Adrenal gland (tissue), 12 donors: ENCODE measurements around the gene CALU. TPM values are rescaled to one million over a fixed set of nuclear protein-coding genes. Genes with fewer than 3 reads are reported as not detected.

Experiments
- DNase-seq, 7 donors: peaks; one replicate each; pipeline ENCODE4 v3.0.0-alpha.2; 2019 to 2020
- H3K27ac ChIP-seq, 5 donors: fragments of 200-600 bp; sonication (generic) in 4 of 5; 1 replicate in 3 of 5; 2 replicates in 2 of 5; pipeline versions ENCODE4 v1.5.1 to v1.8.0; 2016 to 2020; ENCODE audit warnings: mild to moderate bottlenecking in 1 of 5
- H3K27me3 ChIP-seq: fragments of 200-600 bp; 2 replicates; pipeline ENCODE4 v1.8.0; 2021
- H3K36me3 ChIP-seq, 2 donors: fragments of 200-600 bp; replicated peaks in 1 of 2; 1 replicate in 1 of 2; 2 replicates in 1 of 2; pipeline versions ENCODE4 v1.5.1 to v1.8.0; 2018 to 2022
- H3K4me1 ChIP-seq, 2 donors: fragments of 200-600 bp; replicated peaks in 1 of 2; 1 replicate in 1 of 2; 2 replicates in 1 of 2; pipeline versions ENCODE4 v1.5.1 to v1.8.0; 2018 to 2021
- H3K4me3 ChIP-seq, 4 donors: fragments of 200-600 bp; sonication (generic) in 3 of 4; one replicate each; pipeline ENCODE4 v1.5.1; 2016 to 2018
- H3K9me3 ChIP-seq, 3 donors: fragments of 200-600 bp; sonication (generic) in 1 of 3; replicated peaks in 1 of 3; 1 replicate in 2 of 3; 2 replicates in 1 of 3; pipeline versions ENCODE4 v1.5.1 to v1.8.0; 2016 to 2021
- POLR2A ChIP-seq, 2 donors: fragments of 450-650 bp; IDR thresholded peaks; one replicate each; pipeline ENCODE4 v1.6.1; 2017; ENCODE audit warnings: antibody characterized with exemption in 2 of 2, mild to moderate bottlenecking in 2 of 2, moderate library complexity in 1 of 2
- WGBS, 4 donors: extraction: QIAGEN DNeasy Blood & Tissue Kit in 2 of 4; methylation state at CpG; one replicate each; pipeline versions ENCODE4 v1.1.5 to v1.1.7; 2013 to 2017; 5-methylcytosine and 5-hydroxymethylcytosine counted together
- intact Hi-C, 2 donors: fragments of 100-400 bp; cut with DNase I; formaldehyde crosslinking; loops; one replicate each; pipeline versions ENCODE4 v1.14.1 to v1.15.0; 2022 to 2023
- polyA plus RNA-seq, 3 donors: library from polyadenylated mRNA; stranded (reverse); fragments of 200-250 nt in 2 of 3; fragments of 350-450 nt in 1 of 3; fragmentation: Illumina TruSeq in 1 of 3; extraction: RNeasy Lipid Tissue Mini Kit (QIAGEN cat#74804) in 1 of 3; gene quantifications; one replicate each; pipeline ENCODE4 v1.2.3, GENCODE V29; 2013 to 2014
- total RNA-seq, 9 donors: library from RNA; depleted of rRNA in 4 of 9; stranded (reverse); fragments of >200 nt in 4 of 9; fragments of 120-200 nt in 1 of 9; fragmentation: NEBNext Ultra II Directional in 1 of 9; extraction: Animal tissue kit (Norgen Biotek cat#: 25700) in 1 of 9; gene quantifications; one replicate each; pipeline versions ENCODE4 v1.1.0 to v1.2.4, GENCODE V29; 2013 to 2023
- TF ChIP-seq, protein P1 (sequence below), 6 experiments: fragments of 450-650 bp in 4 of 6; fragments of 200-600 bp in 2 of 6; sonication (generic) in 1 of 6; IDR thresholded peaks; 1 replicate in 5 of 6; 2 replicates in 1 of 6; pipeline versions ENCODE4 v1.5.1 to v1.8.0; 2016 to 2021; ENCODE audit warnings: antibody characterized with exemption in 6 of 6, mild to moderate bottlenecking in 2 of 6, moderate library complexity in 1 of 6
- donor health status: healthy with polysubstance abuse.
- donor health status: Bipolar disorder and iron deficiency.
- donor health status: DM: yes; HTN: yes; CAD: no.
- donor health status: DM: no; HTN: no; CAD: no.
- donor health status: DM: no; HTN: no; CAD: no.
- donor health status: DM: yes; HTN: yes; CAD: no.

CALU gene
- total and polyA plus RNA-seq, 12 donors: 16.0 to 199 (median 86.9) TPM

DNA sequence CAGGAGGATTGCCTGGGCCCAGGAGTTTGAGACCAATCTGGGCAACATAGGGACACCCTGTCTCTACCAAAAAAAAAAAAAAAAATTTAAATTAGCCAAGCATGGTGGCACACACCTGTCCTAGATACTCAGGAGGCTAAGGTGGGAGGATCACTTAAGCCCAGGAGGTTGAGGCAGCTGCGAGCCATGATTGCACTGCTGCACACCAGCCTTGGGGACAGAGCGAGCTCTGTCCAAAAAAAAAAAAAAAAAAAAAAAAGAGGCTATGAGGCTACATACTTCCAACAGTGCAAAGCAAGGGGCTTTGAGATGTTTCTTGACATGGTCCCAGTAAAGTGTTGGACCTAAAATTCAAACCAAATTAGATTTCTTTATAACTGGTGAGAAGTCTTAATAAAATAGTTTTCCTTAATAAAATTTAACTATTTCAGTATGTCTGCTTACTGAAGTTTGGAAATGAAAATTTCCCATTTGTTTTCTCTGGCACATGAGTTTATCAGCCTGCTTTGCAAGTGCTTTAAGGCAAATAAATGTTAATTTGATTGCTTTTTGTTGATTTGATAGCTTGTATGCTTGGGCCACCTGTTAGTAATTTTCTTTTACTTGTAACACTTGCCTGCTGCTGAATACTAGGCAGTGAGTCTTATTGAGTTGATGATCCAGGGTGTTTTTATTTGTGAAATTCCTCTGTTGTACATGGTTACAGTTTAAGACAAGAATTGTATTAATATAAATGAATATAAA, 16.1 kb downstream of the CALU start:
- Histone ChIP-seq H3K27ac (no peak overlapping the region), H3K4me1 (peaks cover 0 to 19% of the 10 kb centered on the region in 2 donors), H3K4me3 (no peak overlapping the region), H3K9me3 (no peaks in the 10 kb centered on the region), H3K27me3 (no peaks in the 10 kb centered on the region), H3K36me3 (peaks cover 0 to 67% of the 10 kb centered on the region in 2 donors)
- TF ChIP-seq POLR2A (IDR thresholded peaks at IDR 0.05): no peak
- TF ChIP-seq, protein P1, sequence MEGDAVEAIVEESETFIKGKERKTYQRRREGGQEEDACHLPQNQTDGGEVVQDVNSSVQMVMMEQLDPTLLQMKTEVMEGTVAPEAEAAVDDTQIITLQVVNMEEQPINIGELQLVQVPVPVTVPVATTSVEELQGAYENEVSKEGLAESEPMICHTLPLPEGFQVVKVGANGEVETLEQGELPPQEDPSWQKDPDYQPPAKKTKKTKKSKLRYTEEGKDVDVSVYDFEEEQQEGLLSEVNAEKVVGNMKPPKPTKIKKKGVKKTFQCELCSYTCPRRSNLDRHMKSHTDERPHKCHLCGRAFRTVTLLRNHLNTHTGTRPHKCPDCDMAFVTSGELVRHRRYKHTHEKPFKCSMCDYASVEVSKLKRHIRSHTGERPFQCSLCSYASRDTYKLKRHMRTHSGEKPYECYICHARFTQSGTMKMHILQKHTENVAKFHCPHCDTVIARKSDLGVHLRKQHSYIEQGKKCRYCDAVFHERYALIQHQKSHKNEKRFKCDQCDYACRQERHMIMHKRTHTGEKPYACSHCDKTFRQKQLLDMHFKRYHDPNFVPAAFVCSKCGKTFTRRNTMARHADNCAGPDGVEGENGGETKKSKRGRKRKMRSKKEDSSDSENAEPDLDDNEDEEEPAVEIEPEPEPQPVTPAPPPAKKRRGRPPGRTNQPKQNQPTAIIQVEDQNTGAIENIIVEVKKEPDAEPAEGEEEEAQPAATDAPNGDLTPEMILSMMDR (IDR thresholded peaks at IDR 0.05): no peak
- 90 to 94% (median 91%) methylated on average over 2 of the region's 2 CpGs for WGBS, 4 donors
- intact Hi-C loops: no loop called here
- no peak for DNase-seq

GRCh38 chr7:128755819-128756476, 16.8 kb downstream of the CALU start:
- Histone ChIP-seq H3K4me1 (peaks cover 0 to 19% of the 10 kb centered on the region in 2 donors), H3K27ac (no peak overlapping the region), H3K9me3 (no peaks in the 10 kb centered on the region), H3K36me3 (peaks cover 0 to 72% of the 10 kb centered on the region in 2 donors), H3K27me3 (no peaks in the 10 kb centered on the region), H3K4me3 (no peak overlapping the region)
- DNase-seq: no peak
- WGBS, 4 donors: 76 to 87% (median 85%) methylated on average over 5 of the region's 5 CpGs
- intact Hi-C loops: no loop called here
- no peak for TF ChIP-seq POLR2A (IDR thresholded peaks at IDR 0.05)
- TF ChIP-seq, protein P1 (IDR thresholded peaks at IDR 0.05): no peak

- no peak for TF ChIP-seq POLR2A (IDR thresholded peaks at IDR 0.05)
- TF ChIP-seq, protein P1 (IDR thresholded peaks at IDR 0.05): no peak
- WGBS, 4 donors: 66 to 73% (median 69%) methylated on average over 2 of the region's 2 CpGs
Measured at GRCh38 chr7:128757203-128757602, 18.0 kb downstream of the CALU start.

GRCh38 chr7:128758553-128758952, 19.4 kb downstream of the CALU start:
- Histone ChIP-seq H3K4me1 (peaks cover 0 to 19% of the 10 kb centered on the region in 2 donors), H3K36me3 (peaks cover 0 to 73% of the 10 kb centered on the region in 2 donors), H3K27me3 (no peaks in the 10 kb centered on the region), H3K27ac (no peak overlapping the region), H3K4me3 (no peak overlapping the region), H3K9me3 (no peaks in the 10 kb centered on the region)
- 93 to 100% (median 98%) methylated on average over 1 of the region's 1 CpG for WGBS, 4 donors
- TF ChIP-seq POLR2A (IDR thresholded peaks at IDR 0.05): no peak
- TF ChIP-seq, protein P1 (IDR thresholded peaks at IDR 0.05): no peak
- intact Hi-C loops: no loop called here
- no peak for DNase-seq

More at GRCh38 chr7:128757203-128757602, 18.0 kb downstream of the CALU start:
- peaks cover 0 to 74% of the 10 kb centered on the region in 2 donors for H3K36me3 ChIP-seq
- no peaks in the 10 kb centered on the region for H3K9me3 ChIP-seq
- no peak overlapping the region for H3K27ac ChIP-seq
- H3K4me3 ChIP-seq: no peak overlapping the region
- H3K4me1 ChIP-seq: peaks cover 0 to 19% of the 10 kb centered on the region in 2 donors
- DNase-seq: no peak
- no peaks in the 10 kb centered on the region for H3K27me3 ChIP-seq
- intact Hi-C loops: no loop called here
